22Rv1 (cell line): Measurements from ENCODE around the gene DPP4.

ENCODE experiments used
- ZFX ChIP-seq: fragments of 450-650 bp; IDR thresholded peaks from 2 replicates; pipeline ENCODE4 v1.6.1; 2017; ENCODE audit warnings: antibody characterized with exemption, borderline replicate concordance
- TF ChIP-seq, protein P1 (sequence below): fragments of 450-650 bp; IDR thresholded peaks from 2 replicates; pipeline ENCODE4 v1.5.1; 2017; ENCODE audit warnings: mild to moderate bottlenecking

DNA sequence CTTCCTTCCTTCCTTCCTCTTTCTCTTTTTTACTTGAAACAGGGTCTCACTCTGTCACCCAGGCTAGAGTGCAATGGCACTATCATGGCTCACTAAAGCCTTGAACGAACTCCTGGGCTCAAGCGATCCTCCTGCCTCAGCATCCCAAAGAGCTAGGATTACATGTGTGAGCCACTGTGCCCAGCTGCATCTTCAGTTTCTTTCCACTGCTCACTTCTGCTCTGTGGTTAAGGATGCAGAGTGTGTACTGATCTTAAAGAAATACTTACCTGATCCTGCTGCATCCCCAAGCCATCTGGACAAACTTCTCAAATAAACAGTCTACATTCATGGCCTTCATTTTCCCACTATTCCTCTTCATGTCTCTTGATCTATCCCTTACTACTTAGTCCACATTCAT, 13.0 kb downstream of the DPP4 start:
- TF ChIP-seq, protein P1, sequence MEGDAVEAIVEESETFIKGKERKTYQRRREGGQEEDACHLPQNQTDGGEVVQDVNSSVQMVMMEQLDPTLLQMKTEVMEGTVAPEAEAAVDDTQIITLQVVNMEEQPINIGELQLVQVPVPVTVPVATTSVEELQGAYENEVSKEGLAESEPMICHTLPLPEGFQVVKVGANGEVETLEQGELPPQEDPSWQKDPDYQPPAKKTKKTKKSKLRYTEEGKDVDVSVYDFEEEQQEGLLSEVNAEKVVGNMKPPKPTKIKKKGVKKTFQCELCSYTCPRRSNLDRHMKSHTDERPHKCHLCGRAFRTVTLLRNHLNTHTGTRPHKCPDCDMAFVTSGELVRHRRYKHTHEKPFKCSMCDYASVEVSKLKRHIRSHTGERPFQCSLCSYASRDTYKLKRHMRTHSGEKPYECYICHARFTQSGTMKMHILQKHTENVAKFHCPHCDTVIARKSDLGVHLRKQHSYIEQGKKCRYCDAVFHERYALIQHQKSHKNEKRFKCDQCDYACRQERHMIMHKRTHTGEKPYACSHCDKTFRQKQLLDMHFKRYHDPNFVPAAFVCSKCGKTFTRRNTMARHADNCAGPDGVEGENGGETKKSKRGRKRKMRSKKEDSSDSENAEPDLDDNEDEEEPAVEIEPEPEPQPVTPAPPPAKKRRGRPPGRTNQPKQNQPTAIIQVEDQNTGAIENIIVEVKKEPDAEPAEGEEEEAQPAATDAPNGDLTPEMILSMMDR = no peak
- TF ChIP-seq ZFX = no peak
